Urinary bladder (tissue), 4 donors: Measurements from ENCODE around the gene ACP4. TPM values are rescaled to one million over a fixed set of nuclear protein-coding genes. Genes with fewer than 3 reads are reported as not detected.
"Not testable (repeated sequence)": the region's sequence is repeated elsewhere in the genome, so short reads cannot be mapped to it uniquely, and the experiment has no call there.

Experiments used
- DNase-seq: peaks from one replicate; pipeline ENCODE4 v3.0.0-alpha.2; 2015; ENCODE audit errors: extremely low spot score
- H3K27ac ChIP-seq: one replicate; pipeline ENCODE4 v1.5.1; 2013; ENCODE audit warnings: low read depth, mild to moderate bottlenecking, moderate library complexity
- H3K36me3 ChIP-seq: one replicate; pipeline ENCODE4 v1.6.1; 2013; ENCODE audit warnings: mild to moderate bottlenecking, moderate library complexity; ENCODE audit not compliant: insufficient read depth
- H3K4me1 ChIP-seq: one replicate; pipeline ENCODE4 v1.6.1; 2013; ENCODE audit warnings: mild to moderate bottlenecking, moderate library complexity; ENCODE audit not compliant: insufficient read depth
- H3K4me3 ChIP-seq: one replicate; pipeline ENCODE4 v1.5.1; 2013; ENCODE audit warnings: low read depth, low read length
- WGBS: extraction: QIAGEN DNeasy Blood & Tissue Kit; methylation state at CpG from one replicate; pipeline ENCODE4 v1.1.7; 2013; 5-methylcytosine and 5-hydroxymethylcytosine counted together
- polyA plus RNA-seq: library from polyadenylated mRNA; stranded (reverse); fragments of 200-250 nt; gene quantifications from one replicate; pipeline ENCODE4 v1.2.3, GENCODE V29; 2013
- total RNA-seq: library from RNA; depleted of rRNA; stranded (reverse); fragments of >200 nt; gene quantifications from one replicate; pipeline ENCODE4 v1.2.3, GENCODE V29; 2014
- donor health status: healthy with polysubstance abuse.
- donor health status: healthy.

Gene ACP4
- total and polyA plus RNA-seq, 2 donors, result not detected

- no peak for DNase-seq
These were observed 6.6 kb downstream of the ACP4 start for GRCh38 chr19:50796634-50797428.

DNA sequence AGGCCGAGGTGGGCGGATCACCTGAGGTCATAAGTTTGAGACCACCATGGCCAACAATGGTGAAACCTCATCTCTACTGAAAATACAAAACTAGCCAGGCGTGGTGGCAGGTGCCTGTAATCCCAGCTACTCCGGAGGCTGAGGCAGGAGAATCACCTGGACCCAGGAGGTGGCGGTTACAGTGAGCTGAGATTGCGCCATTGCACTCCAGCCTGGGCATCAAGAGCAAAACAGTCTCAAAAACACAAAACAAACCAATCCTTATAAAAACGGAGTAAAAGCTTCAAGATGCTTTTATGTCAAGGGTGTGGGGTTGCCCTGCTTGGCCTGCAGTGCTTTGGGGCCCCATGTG is 7.2 kb downstream of the ACP4 start:
- Histone ChIP-seq H3K4me3 (no peak overlapping the region), H3K27ac (no peak overlapping the region), H3K36me3 (no peaks in the 10 kb centered on the region), H3K4me1 (no peaks in the 10 kb centered on the region)
- DNase-seq, result no peak
- 92% methylated on average over 7 of the region's 7 CpGs for WGBS

More at GRCh38 chr19:50796634-50797428, 6.6 kb downstream of the ACP4 start:
- Histone ChIP-seq H3K4me3 (no peak overlapping the region), H3K4me1 (no peaks in the 10 kb centered on the region), H3K27ac (no peak overlapping the region), H3K36me3 (no peaks in the 10 kb centered on the region)
- 86% methylated on average over 8 of the region's 8 CpGs for WGBS

- no peak for DNase-seq
- 83% methylated on average over 18 of the region's 18 CpGs for WGBS
- Histone ChIP-seq H3K4me3 (no peak overlapping the region), H3K36me3 (no peaks in the 10 kb centered on the region), H3K27ac (no peak overlapping the region), H3K4me1 (no peaks in the 10 kb centered on the region)
These were observed 7.8 kb downstream of the ACP4 start for GRCh38 chr19:50797781-50798658.

GRCh38 chr19:50798659-50799546 is 8.7 kb downstream of the ACP4 start:
- Histone ChIP-seq H3K4me1 (no peaks in the 10 kb centered on the region), H3K27ac (no peak overlapping the region), H3K4me3 (no peak overlapping the region), H3K36me3 (no peaks in the 10 kb centered on the region)
- WGBS, result 90% methylated on average over 21 of the region's 21 CpGs
- no peak for DNase-seq

- 77% methylated on average over 3 of the region's 3 CpGs for WGBS
- Histone ChIP-seq H3K36me3 (no peaks in the 10 kb centered on the region), H3K4me3 (no peak overlapping the region), H3K27ac (no peak overlapping the region), H3K4me1 (no peaks in the 10 kb centered on the region)
- no peak for DNase-seq
These were observed 9.3 kb downstream of the ACP4 start for GRCh38 chr19:50799547-50799851.

DNA sequence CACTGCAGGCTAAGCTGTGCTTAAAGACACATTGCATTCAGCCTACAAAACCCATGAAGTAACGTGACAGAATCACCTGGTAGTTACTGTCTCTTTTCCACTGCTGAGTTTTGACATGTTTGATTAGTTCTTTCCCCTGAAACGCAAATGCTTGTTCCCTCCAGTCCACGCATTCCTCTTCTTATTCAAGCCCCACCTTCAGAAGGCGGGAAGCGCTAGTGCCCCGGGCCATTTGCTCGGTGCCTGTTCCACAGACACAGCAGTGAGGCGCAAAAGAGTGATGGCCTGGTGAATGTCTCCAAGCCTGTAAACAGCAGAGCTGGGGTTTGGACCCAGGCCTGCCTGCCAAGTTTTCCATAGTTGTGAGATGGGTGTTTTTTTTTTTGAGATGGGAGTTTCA is 10.9 kb downstream of the ACP4 start:
- Histone ChIP-seq H3K36me3 (no peaks in the 10 kb centered on the region), H3K4me3 (no peak overlapping the region), H3K27ac (no peak overlapping the region), H3K4me1 (no peaks in the 10 kb centered on the region)
- DNase-seq, result no peak
- WGBS, result 82% methylated on average over 8 of the region's 8 CpGs

DNA sequence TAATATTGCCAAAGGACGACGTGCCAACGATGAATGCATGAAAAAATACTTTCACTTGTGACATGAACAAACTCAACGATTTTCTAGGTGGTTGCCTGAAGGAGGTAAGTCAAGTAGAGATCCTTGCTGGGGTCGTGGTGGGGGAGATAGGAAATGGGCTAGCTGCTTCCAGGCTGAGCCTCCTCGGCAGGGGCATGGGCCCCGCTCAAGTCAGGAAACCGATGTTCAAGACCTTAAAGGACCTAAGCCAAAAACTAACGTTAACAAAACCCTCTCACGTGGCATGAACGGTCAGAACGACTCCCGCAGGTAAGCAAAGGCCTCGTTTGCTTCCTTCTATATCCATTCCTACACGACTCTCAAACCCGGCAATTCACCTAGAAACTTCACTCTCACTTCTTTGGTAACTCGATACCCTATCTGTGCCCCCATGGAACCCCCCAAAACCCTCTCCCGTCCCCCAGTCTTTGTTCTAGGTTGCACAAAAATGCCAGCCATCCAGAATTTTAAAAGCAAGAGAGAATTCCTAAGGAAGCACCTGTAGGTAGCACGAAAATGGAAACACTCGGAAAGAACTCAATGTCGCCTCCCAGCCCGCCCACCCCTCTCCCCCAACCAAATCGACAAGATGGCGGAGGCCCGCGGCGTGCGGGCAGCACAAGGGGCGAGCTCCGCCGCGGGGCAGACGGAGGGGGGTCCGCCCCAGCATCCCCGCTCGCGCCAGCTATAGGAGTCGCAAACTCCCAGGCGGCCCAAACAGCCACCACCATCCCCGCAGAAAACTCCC is 13.6 kb downstream of the ACP4 start:
- Histone ChIP-seq H3K27ac (peak overlapping the region; percentile 97), H3K4me1 (no peaks in the 10 kb centered on the region), H3K4me3 (peak overlapping the region; percentile 85), H3K36me3 (no peaks in the 10 kb centered on the region)
- DNase-seq, result no peak
- WGBS, result under 1% methylated on average over 40 of the region's 40 CpGs

- Histone ChIP-seq H3K27ac (peak overlapping the region; percentile 97), H3K4me1 (no peaks in the 10 kb centered on the region), H3K36me3 (no peaks in the 10 kb centered on the region), H3K4me3 (peak overlapping the region; percentile 85)
- DNase-seq, result peak; percentile 98
- WGBS, result under 1% methylated on average over 62 of the region's 62 CpGs
These were observed 14.4 kb downstream of the ACP4 start for GRCh38 chr19:50804420-50805272.

DNA sequence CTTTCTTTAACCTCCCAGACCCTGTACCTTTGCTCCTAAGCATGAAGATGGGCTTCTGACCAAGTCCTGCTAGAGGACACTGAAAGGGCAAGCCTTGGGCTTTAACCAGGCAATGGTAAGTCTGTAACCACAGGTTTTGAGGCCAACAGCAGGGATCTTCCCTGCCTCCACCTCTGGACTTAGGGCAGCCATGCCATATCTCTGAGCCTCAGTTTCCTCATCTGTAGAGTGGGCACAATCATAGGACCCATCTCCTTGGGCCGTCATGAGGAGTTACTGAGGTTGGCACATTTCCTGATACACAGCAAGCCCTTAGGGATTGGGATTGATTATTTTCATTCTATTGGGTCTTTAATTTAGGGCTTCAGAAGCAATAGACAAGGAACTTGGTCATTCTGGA is 18.6 kb downstream of the ACP4 start:
- WGBS, result 62% methylated on average over 1 of the region's 1 CpG

GRCh38 chr19:50811622-50812238 is 21.5 kb downstream of the ACP4 start:
- H3K4me3 ChIP-seq, H3K27ac ChIP-seq, DNase-seq, H3K4me1 ChIP-seq, H3K36me3 ChIP-seq: not testable (repeated sequence)
- 81% methylated on average over 3 of the region's 3 CpGs for WGBS

More for the DNA sequence above, 18.6 kb downstream of the ACP4 start:
- no peaks in the 10 kb centered on the region for H3K4me1 ChIP-seq
- H3K36me3 ChIP-seq, result no peaks in the 10 kb centered on the region
- DNase-seq, result no peak
- no peak overlapping the region for H3K27ac ChIP-seq
- H3K4me3 ChIP-seq, result no peak overlapping the region

DNA sequence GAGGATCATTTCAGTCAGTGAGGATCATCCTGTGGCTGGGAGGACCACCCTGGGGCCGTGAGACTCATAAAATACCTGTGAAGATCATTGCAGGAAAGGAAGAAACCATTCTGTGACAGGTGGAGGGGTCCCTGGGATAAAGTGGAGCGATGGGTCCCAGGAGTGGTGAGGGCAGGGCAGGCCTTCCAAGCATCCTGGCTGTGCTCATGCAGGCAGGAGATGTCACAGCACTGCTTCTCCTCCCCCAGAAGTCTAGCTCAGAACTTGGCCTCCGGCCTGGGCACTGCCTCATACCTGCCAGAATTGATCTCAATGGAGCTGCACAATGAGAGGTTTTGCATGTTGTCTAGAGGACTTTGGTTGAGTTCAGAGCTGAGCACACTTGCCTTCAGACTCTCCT is 22.3 kb downstream of the ACP4 start:
- DNase-seq, result no peak
- no peaks in the 10 kb centered on the region for H3K4me1 ChIP-seq
- WGBS, result 65% methylated on average over 3 of the region's 3 CpGs
- no peak overlapping the region for H3K27ac ChIP-seq
- no peaks in the 10 kb centered on the region for H3K36me3 ChIP-seq
- H3K4me3 ChIP-seq, result no peak overlapping the region

GRCh38 chr19:50814883-50815282 is 24.7 kb downstream of the ACP4 start:
- WGBS, result 74% methylated on average over 5 of the region's 5 CpGs
- Histone ChIP-seq H3K4me3 (no peak overlapping the region), H3K36me3 (no peaks in the 10 kb centered on the region), H3K27ac (no peak overlapping the region), H3K4me1 (no peaks in the 10 kb centered on the region)
- DNase-seq, result no peak
